ENCODE measurements around the gene DOCK1.

- TF ChIP-seq TAF1 (IDR thresholded peaks at IDR 0.05; ENCODE audit: borderline replicate concordance, low read depth, low read length): no peak
- TF ChIP-seq, protein P1, sequence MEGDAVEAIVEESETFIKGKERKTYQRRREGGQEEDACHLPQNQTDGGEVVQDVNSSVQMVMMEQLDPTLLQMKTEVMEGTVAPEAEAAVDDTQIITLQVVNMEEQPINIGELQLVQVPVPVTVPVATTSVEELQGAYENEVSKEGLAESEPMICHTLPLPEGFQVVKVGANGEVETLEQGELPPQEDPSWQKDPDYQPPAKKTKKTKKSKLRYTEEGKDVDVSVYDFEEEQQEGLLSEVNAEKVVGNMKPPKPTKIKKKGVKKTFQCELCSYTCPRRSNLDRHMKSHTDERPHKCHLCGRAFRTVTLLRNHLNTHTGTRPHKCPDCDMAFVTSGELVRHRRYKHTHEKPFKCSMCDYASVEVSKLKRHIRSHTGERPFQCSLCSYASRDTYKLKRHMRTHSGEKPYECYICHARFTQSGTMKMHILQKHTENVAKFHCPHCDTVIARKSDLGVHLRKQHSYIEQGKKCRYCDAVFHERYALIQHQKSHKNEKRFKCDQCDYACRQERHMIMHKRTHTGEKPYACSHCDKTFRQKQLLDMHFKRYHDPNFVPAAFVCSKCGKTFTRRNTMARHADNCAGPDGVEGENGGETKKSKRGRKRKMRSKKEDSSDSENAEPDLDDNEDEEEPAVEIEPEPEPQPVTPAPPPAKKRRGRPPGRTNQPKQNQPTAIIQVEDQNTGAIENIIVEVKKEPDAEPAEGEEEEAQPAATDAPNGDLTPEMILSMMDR (IDR thresholded peaks at IDR 0.05): no peak
- TF ChIP-seq, protein P2, sequence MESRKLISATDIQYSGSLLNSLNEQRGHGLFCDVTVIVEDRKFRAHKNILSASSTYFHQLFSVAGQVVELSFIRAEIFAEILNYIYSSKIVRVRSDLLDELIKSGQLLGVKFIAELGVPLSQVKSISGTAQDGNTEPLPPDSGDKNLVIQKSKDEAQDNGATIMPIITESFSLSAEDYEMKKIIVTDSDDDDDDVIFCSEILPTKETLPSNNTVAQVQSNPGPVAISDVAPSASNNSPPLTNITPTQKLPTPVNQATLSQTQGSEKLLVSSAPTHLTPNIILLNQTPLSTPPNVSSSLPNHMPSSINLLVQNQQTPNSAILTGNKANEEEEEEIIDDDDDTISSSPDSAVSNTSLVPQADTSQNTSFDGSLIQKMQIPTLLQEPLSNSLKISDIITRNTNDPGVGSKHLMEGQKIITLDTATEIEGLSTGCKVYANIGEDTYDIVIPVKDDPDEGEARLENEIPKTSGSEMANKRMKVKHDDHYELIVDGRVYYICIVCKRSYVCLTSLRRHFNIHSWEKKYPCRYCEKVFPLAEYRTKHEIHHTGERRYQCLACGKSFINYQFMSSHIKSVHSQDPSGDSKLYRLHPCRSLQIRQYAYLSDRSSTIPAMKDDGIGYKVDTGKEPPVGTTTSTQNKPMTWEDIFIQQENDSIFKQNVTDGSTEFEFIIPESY (IDR thresholded peaks at IDR 0.05; ENCODE audit: borderline replicate concordance, low read depth): no peak
- TF ChIP-seq CHD2 (IDR thresholded peaks at IDR 0.05; ENCODE audit: low read length, partially characterized antibody): no peak
- TF ChIP-seq EP300 (IDR thresholded peaks at IDR 0.05; ENCODE audit: borderline replicate concordance in 1 of 2, low read depth in 1 of 2, low read length in 1 of 2): no peak
- no peak for TF ChIP-seq POLR2AphosphoS5 (IDR thresholded peaks at IDR 0.05; ENCODE audit: low read depth, low read length)
- TF ChIP-seq TCF12 (IDR thresholded peaks at IDR 0.05): no peak
- no peak for TF ChIP-seq NRF1 (IDR thresholded peaks at IDR 0.05; ENCODE audit: low read depth, low read length)
Measured at GRCh38 chr10:127179612-127180250, 274.5 kb downstream of the DOCK1 start.

All from SK-N-SH (cell line).